Measurements from ENCODE around the gene FLOT1. TPM values are rescaled to one million over a fixed set of nuclear protein-coding genes. Genes with fewer than 3 reads are reported as not detected.

The FLOT1 gene
- total RNA-seq, 1 donor from 2014 or later, result 100 TPM

- TF ChIP-seq CTCF (conservative IDR thresholded peaks at IDR 0.05; ENCODE audit: low read depth, low read length), result no peak
- no peak for DNase-seq (ENCODE audit: low read depth)
- H3K4me3 ChIP-seq (ENCODE audit: low read depth, low read length), result peak within 1 kb of the TSS; percentile 82
Observed at GRCh38 chr6:30690403-30691207, 51.9 kb downstream of the FLOT1 start, which contains the start of gene NRM. NRM (minus strand) TSS chr6:30690984; CDS start chr6:30690974, 10 bp downstream.

- H3K4me3 ChIP-seq (ENCODE audit: low read depth, low read length), result peak overlapping the region; percentile 82
- no peak for DNase-seq (ENCODE audit: low read depth)
- no peak for TF ChIP-seq CTCF (conservative IDR thresholded peaks at IDR 0.05; ENCODE audit: low read depth, low read length)
Observed at GRCh38 chr6:30689985-30690384, 52.5 kb downstream of the FLOT1 start.

DNA sequence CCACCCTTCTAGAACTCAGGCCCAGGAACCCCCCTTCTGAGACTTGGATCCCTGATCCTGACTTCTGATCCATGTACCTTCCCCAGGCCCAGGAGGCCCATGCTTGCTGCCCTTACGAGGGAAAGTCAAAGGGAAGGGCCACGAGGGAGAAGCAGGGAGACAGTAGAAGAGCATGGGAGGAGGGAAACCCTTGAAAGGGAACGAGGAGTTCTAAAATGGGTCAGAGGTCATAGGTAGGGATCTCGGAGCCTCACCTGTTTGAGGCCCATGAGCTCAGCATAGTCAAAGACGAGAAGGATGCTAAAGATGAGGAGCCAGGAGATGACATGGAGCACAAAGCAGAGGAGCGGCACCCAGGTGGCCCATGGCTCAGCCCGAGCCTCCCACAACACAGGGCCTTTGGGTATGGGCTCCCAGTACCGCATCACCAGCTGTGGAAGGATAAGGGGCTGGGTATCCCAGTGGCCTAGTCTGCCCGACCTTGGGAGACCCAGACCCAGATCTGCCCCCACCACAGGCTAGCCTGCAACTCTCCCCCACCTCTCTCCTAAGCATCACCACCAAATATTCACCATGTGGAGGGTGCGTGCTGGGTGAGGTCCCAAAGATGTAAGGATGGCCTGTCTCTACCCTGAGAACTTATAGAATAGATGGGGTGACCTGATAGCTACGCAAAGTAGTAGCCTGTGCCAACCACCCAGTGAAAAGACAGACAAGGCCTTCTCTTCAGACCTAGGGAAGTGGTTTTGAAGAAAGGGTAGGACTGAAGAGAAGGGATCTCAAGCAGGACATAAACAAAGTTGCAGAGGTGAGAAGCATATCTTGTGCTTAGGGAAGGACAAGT, 53.2 kb downstream of the FLOT1 start:
- DNase-seq (ENCODE audit: low read depth), result no peak
- no peak overlapping the region for H3K4me3 ChIP-seq (ENCODE audit: low read depth, low read length)
- no peak for TF ChIP-seq CTCF (conservative IDR thresholded peaks at IDR 0.05; ENCODE audit: low read depth, low read length)

GRCh38 chr6:30688569-30688968, 53.9 kb downstream of the FLOT1 start:
- DNase-seq (ENCODE audit: low read depth), result no peak
- H3K4me3 ChIP-seq (ENCODE audit: low read depth, low read length), result peak overlapping the region; percentile 94
- no peak for TF ChIP-seq CTCF (conservative IDR thresholded peaks at IDR 0.05; ENCODE audit: low read depth, low read length)

GRCh38 chr6:30687659-30688431, 54.6 kb downstream of the FLOT1 start:
- no peak for DNase-seq (ENCODE audit: low read depth)
- peak; percentile 22 for TF ChIP-seq CTCF (conservative IDR thresholded peaks at IDR 0.05; ENCODE audit: low read depth, low read length)
- H3K4me3 ChIP-seq (ENCODE audit: low read depth, low read length), result peak overlapping the region; percentile 94

- H3K4me3 ChIP-seq (ENCODE audit: low read depth, low read length), result peak overlapping the region; percentile 94
- no peak for TF ChIP-seq CTCF (conservative IDR thresholded peaks at IDR 0.05; ENCODE audit: low read depth, low read length)
- DNase-seq (ENCODE audit: low read depth), result no peak
Observed at GRCh38 chr6:30686908-30687658, 55.4 kb downstream of the FLOT1 start.

Measured in epithelial cell of proximal tubule (primary cell).